ENCODE results near the gene CFAP99.
"Not testable (repeated sequence)": the region's sequence is repeated elsewhere in the genome, so short reads cannot be mapped to it uniquely, and the experiment has no call there.

Gene CFAP99

DNA sequence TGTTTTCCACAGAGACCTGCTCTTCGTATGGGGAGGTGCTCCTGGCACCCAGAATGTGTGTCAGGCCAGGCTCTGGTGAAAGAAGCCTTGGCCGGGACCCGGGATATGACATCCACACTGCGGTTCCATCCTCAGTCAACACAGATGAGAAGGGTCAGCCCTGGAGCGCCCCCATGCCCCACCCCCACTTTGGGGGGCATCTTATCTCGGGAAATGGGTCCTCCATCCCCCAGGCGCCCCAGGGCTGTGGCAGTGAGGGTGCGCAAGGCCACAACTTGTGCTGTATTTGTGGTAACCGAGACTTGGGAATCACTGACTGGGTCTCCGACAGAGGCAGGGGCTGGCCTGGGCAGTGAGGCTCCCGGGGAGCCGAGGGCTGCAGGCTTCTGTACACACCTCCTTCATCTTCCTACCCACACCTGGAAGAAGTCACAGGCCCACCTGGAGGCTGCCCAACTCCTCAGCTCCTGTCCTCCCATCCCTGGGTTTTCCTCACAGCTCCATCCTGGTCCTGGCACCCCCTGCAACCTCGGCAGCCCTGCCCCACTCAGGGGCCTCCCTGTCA is 8.0 kb downstream of the CFAP99 start:
- in situ Hi-C loops (cut with MboI; ENCODE audit: low sequenced_read_pairs, unreplicated experiment), result no loop called here
- DNase-seq (ENCODE audit: low spot score), result no peak
- TF ChIP-seq, protein P1, sequence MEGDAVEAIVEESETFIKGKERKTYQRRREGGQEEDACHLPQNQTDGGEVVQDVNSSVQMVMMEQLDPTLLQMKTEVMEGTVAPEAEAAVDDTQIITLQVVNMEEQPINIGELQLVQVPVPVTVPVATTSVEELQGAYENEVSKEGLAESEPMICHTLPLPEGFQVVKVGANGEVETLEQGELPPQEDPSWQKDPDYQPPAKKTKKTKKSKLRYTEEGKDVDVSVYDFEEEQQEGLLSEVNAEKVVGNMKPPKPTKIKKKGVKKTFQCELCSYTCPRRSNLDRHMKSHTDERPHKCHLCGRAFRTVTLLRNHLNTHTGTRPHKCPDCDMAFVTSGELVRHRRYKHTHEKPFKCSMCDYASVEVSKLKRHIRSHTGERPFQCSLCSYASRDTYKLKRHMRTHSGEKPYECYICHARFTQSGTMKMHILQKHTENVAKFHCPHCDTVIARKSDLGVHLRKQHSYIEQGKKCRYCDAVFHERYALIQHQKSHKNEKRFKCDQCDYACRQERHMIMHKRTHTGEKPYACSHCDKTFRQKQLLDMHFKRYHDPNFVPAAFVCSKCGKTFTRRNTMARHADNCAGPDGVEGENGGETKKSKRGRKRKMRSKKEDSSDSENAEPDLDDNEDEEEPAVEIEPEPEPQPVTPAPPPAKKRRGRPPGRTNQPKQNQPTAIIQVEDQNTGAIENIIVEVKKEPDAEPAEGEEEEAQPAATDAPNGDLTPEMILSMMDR (IDR thresholded peaks at IDR 0.05; ENCODE audit: borderline replicate concordance, control extremely low read depth, extremely low read depth, insufficient read depth, missing control alignments), result no peak

DNA sequence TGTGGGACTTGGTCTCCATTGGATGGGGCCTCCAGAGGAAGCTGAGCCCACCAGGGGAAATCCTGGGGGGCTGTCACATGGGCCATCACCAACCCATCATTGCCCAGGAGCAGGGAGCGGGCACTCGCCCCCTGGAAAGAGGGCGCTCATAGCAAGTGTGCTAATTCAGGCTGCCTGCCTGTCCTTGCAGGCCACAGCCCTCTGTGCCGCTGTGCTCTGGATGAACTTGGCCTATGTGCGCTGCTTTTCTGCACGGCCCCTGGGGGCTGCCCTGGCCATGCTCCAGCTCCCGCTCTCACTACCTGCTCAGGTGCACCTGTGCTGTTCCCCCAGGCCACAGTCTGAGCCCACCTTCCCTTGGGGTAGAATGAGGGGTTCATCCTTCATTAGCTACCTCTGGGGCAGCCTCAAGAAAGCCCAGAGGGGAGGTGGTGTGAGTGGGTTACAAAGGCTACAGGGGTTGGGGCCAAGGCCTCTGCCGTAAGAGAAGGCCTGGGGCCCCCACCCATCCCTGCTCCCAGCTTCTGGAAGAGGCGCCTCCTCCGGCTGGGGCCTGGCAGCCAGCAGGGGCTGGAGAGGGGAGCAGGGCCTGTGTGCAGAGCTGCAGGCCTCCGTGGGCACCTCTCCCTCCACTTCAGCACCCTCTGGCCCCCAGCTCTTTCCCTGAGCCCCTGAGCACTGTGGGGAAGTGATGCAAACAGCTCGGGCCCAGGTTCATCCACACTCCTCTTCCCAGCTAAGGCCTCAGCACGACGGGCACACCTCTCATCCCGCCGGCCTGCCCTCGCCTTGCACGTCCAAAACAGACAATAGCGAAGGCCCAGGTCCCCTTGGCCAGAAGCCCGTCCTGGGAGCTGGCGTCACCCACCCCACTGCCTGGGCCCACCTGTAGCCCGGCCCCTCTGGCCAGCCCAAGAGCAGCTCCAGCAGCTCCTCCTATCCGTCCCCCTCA is 8.9 kb downstream of the CFAP99 start:
- DNase-seq (ENCODE audit: low spot score), result no peak
- TF ChIP-seq, protein P1 (IDR thresholded peaks at IDR 0.05; ENCODE audit: borderline replicate concordance, control extremely low read depth, extremely low read depth, insufficient read depth, missing control alignments), result no peak
- in situ Hi-C loops (cut with MboI; ENCODE audit: low sequenced_read_pairs, unreplicated experiment), result no loop called here

DNA sequence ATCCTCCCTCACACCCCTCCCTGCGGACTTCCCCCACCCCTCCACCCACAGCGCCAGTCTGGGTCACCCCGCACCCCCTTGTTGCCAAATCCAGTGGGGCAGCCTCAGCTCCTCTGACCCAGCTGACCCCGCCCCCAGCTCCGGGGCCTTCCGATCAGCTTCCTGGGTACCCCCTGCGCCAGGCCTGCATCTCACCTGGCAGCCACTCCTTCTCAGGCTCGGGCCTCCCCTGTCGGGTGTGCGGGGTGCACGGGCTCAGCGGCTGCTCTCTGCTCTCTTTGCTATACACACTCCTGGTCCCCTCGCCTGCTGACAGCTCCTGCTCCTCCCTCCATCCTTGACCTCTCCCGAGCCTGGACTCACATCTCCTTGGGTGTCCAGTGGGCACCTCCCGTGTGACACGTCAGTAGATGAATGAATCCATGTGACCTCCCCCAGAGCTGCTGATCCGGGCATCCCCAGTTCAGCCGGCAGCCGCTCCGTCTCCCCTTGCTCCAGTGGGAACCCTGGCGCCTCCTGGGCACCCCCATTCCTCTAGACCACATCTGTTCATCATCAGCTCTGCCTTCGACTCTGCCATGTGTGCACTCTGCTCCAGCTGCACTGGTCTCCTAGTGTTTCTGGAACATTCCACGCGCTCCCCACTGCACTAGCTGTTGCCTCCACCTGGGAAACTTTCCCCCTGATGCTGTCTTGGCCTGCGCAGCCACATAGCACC is 9.9 kb downstream of the CFAP99 start:
- DNase-seq (ENCODE audit: low spot score), result no peak
- TF ChIP-seq, protein P1 (IDR thresholded peaks at IDR 0.05; ENCODE audit: borderline replicate concordance, control extremely low read depth, extremely low read depth, insufficient read depth, missing control alignments), result no peak
- in situ Hi-C loops (cut with MboI; ENCODE audit: low sequenced_read_pairs, unreplicated experiment), result no loop called here

DNA sequence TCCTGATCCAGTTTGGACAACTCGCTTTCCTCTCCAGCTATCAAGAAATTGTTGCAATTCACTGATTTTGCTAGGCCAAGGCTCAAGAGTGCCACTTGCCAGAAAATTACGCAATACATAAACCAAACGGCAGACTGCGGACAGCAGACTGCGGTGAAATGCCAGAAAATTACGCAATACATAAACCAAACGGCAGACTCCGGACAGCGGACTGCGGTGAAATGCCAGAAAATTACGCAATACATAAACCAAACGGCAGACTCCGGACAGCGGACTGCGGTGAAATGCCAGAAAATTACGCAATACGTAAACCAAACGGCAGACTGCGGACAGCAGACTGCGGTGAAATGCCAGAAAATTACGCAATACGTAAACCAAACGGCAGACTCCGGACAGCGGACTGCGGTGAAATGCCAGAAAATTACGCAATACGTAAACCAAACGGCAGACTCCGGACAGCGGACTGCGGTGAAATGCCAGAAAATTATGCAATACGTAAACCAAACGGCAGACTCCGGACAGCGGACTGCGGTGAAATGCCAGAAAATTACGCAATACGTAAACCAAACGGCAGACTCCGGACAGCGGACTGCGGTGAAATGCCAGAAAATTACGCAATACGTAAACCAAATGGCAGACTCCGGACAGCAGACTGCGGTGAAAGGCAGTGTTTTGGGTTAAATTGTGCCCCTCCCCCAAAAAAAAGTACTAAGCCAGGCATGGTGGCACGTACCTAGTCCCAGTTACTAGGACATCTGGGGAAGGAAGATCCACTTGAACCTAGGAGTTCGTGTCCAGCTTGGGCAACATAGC is 11.4 kb downstream of the CFAP99 start:
- in situ Hi-C loops (cut with MboI; ENCODE audit: low sequenced_read_pairs, unreplicated experiment); DNase-seq (ENCODE audit: low spot score): not testable (repeated sequence)

DNA sequence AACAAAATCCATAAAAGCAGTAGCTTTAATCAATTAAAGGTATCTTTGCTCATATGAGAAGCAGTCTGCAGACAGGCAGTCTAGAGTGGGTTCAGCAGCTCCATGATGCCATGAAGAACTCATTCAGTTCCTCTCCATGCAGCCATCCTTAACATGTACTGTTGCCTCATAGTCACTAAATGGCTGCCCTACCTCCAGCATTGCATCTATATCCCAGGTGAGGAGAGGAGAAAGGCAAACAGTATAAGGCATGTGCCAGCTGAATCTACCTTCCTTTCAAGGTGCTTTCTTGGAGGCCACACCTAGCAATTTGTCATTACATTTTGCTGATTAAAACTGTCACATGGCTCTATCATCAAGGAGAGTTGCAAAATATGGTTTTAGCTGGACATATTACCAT is 13.2 kb downstream of the CFAP99 start:
- in situ Hi-C loops (cut with MboI; ENCODE audit: low sequenced_read_pairs, unreplicated experiment), result no loop called here
- TF ChIP-seq, protein P1 (IDR thresholded peaks at IDR 0.05; ENCODE audit: borderline replicate concordance, control extremely low read depth, extremely low read depth, insufficient read depth, missing control alignments), result no peak
- DNase-seq (ENCODE audit: low spot score), result no peak

DNA sequence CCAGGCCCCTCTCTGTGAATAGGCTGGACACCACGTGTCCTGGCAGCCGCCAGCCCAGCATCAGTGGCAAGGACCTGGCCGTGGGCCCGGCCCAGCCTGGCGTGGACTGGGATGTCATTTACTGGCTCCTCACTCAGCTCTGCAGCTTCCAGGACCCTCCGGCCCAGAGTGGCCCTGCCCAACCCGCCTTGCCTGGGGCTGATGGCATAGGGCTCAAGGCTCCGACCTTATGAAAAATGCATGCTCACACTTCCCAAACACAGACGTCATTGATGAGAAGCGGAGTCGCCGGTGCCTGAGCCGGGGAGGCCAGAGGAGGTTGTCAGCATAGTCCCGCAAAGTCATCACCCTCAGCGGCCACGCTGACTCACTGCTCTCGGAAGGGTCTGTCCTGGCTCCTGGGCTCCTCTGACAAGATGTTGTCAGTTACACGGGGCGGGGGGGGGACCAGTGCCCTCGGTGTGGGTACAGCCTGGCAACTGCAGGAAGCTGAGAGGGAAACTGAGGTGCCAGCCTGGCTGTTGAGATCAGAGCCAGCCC is 14.3 kb downstream of the CFAP99 start:
- TF ChIP-seq, protein P1 (IDR thresholded peaks at IDR 0.05; ENCODE audit: borderline replicate concordance, control extremely low read depth, extremely low read depth, insufficient read depth, missing control alignments), result no peak
- in situ Hi-C loops (cut with MboI; ENCODE audit: low sequenced_read_pairs, unreplicated experiment), result no loop called here
- no peak for DNase-seq (ENCODE audit: low spot score)

Data from GM13976 (cell line).